ENCODE measurements around the gene SPEG.
"Not testable (repeated sequence)": the region's sequence is repeated elsewhere in the genome, so short reads cannot be mapped to it uniquely, and the experiment has no call there.

DNA sequence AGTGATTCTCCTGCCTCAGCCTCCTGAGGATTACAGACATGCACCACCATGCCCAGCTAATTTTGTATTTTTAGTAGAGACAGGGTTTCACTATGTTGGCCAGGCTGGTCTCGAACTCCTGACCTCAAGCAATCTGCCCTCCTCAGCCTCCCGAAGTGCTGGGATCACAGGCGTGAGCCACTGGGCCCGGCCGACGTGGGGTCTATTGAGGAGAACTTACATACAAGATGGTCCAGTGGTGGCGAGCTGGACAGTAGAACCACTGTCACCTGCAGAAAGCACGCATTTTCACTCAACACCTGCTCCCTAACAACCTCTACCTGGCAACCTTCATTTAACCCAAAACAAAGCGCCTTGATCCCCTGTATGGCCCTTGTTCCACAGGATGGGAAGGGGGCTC lies 39.6 kb upstream of the SPEG start:
- TF ChIP-seq, protein P1, sequence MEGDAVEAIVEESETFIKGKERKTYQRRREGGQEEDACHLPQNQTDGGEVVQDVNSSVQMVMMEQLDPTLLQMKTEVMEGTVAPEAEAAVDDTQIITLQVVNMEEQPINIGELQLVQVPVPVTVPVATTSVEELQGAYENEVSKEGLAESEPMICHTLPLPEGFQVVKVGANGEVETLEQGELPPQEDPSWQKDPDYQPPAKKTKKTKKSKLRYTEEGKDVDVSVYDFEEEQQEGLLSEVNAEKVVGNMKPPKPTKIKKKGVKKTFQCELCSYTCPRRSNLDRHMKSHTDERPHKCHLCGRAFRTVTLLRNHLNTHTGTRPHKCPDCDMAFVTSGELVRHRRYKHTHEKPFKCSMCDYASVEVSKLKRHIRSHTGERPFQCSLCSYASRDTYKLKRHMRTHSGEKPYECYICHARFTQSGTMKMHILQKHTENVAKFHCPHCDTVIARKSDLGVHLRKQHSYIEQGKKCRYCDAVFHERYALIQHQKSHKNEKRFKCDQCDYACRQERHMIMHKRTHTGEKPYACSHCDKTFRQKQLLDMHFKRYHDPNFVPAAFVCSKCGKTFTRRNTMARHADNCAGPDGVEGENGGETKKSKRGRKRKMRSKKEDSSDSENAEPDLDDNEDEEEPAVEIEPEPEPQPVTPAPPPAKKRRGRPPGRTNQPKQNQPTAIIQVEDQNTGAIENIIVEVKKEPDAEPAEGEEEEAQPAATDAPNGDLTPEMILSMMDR (IDR thresholded peaks at IDR 0.05): not testable (repeated sequence)
- TF ChIP-seq POLR2A (IDR thresholded peaks at IDR 0.05): not testable (repeated sequence)

Measured in right lobe of liver (tissue), 4 donors.